GM10266 (cell line): Measurements from ENCODE around the gene MAPRE3.

Experiments
- DNase-seq: peaks from one replicate; pipeline ENCODE4 v3.0.0; 2012; ENCODE audit errors: extremely low spot score
- CTCF ChIP-seq: IDR thresholded peaks from 2 replicates; pipeline ENCODE4 v1.5.1; 2012; ENCODE audit warnings: mild to moderate bottlenecking, low read depth; ENCODE audit not compliant: control insufficient read depth, insufficient read depth; ENCODE audit errors: missing control alignments

Gene MAPRE3

GRCh38 chr2:26932974-26933373 lies 37.5 kb upstream of the MAPRE3 start:
- TF ChIP-seq CTCF = no peak
- no peak for DNase-seq

GRCh38 chr2:26933431-26934334 lies 36.8 kb upstream of the MAPRE3 start:
- no peak for TF ChIP-seq CTCF
- no peak for DNase-seq

- TF ChIP-seq CTCF = no peak
- DNase-seq = no peak
These were observed 36.1 kb upstream of the MAPRE3 start for GRCh38 chr2:26934335-26934724.

- no peak for DNase-seq
These were observed 35.5 kb upstream of the MAPRE3 start for GRCh38 chr2:26934985-26935384.

GRCh38 chr2:26936855-26937254 lies 33.6 kb upstream of the MAPRE3 start:
- DNase-seq = no peak
- no peak for TF ChIP-seq CTCF

More at GRCh38 chr2:26934985-26935384, 35.5 kb upstream of the MAPRE3 start:
- no peak for TF ChIP-seq CTCF

- TF ChIP-seq CTCF = no peak
- no peak for DNase-seq
These were observed 31.9 kb upstream of the MAPRE3 start for GRCh38 chr2:26938399-26939118.

- no peak for TF ChIP-seq CTCF
- no peak for DNase-seq
These were observed 30.4 kb upstream of the MAPRE3 start for GRCh38 chr2:26940001-26940400.
